ENCODE results near the gene DSCAM. TPM values are rescaled to one million over a fixed set of nuclear protein-coding genes. Genes with fewer than 3 reads are reported as not detected.

Gene DSCAM
- total RNA-seq, 1 donor from 2014 or later: not detected

- no peak for DNase-seq (ENCODE audit: low read depth in 2 of 2)
Observed at GRCh38 chr21:40556442-40556968, 290.5 kb downstream of the DSCAM start.

GRCh38 chr21:40555021-40555528, 291.9 kb downstream of the DSCAM start:
- DNase-seq (ENCODE audit: low read depth in 2 of 2): no peak

- no peak for DNase-seq (ENCODE audit: low read depth in 2 of 2)
Observed at GRCh38 chr21:40553781-40554180, 293.2 kb downstream of the DSCAM start.

GRCh38 chr21:40547906-40548513, 298.9 kb downstream of the DSCAM start:
- no peak for DNase-seq (ENCODE audit: low read depth in 2 of 2)

- no peak for DNase-seq (ENCODE audit: low read depth in 2 of 2)
Observed at GRCh38 chr21:40546647-40547046, 300.3 kb downstream of the DSCAM start.

- no peak for DNase-seq (ENCODE audit: low read depth in 2 of 2)
Observed at GRCh38 chr21:40540216-40540615, 306.7 kb downstream of the DSCAM start.

GRCh38 chr21:40534886-40535285, 312.1 kb downstream of the DSCAM start:
- no peak for DNase-seq (ENCODE audit: low read depth in 2 of 2)

- no peak for DNase-seq (ENCODE audit: low read depth in 2 of 2)
Observed at GRCh38 chr21:40531431-40532110, 315.4 kb downstream of the DSCAM start.

GRCh38 chr21:40531016-40531415, 315.9 kb downstream of the DSCAM start:
- DNase-seq (ENCODE audit: low read depth in 2 of 2): no peak

- DNase-seq (ENCODE audit: low read depth in 2 of 2): no peak
Observed at GRCh38 chr21:40517646-40518045, 329.3 kb downstream of the DSCAM start.

- no peak for DNase-seq (ENCODE audit: low read depth in 2 of 2)
Observed at GRCh38 chr21:40516335-40516734, 330.6 kb downstream of the DSCAM start.

- no peak for DNase-seq (ENCODE audit: low read depth in 2 of 2)
Observed at GRCh38 chr21:40512590-40512989, 334.4 kb downstream of the DSCAM start.

- no peak for DNase-seq (ENCODE audit: low read depth in 2 of 2)
Observed at GRCh38 chr21:40507978-40508377, 339.0 kb downstream of the DSCAM start.

- DNase-seq (ENCODE audit: low read depth in 2 of 2): no peak
Observed at GRCh38 chr21:40505681-40506080, 341.3 kb downstream of the DSCAM start.

GRCh38 chr21:40505244-40505643, 341.7 kb downstream of the DSCAM start:
- no peak for DNase-seq (ENCODE audit: low read depth in 2 of 2)

- no peak for DNase-seq (ENCODE audit: low read depth in 2 of 2)
Observed at GRCh38 chr21:40504825-40505224, 342.1 kb downstream of the DSCAM start.

- no peak for DNase-seq (ENCODE audit: low read depth in 2 of 2)
Observed at GRCh38 chr21:40496116-40496515, 350.8 kb downstream of the DSCAM start.

GRCh38 chr21:40490408-40490807, 356.6 kb downstream of the DSCAM start:
- no peak for DNase-seq (ENCODE audit: low read depth in 2 of 2)

- no peak for DNase-seq (ENCODE audit: low read depth in 2 of 2)
Observed at GRCh38 chr21:40489001-40489400, 358.0 kb downstream of the DSCAM start.

GRCh38 chr21:40481764-40482163, 365.2 kb downstream of the DSCAM start:
- DNase-seq (ENCODE audit: low read depth in 2 of 2): no peak

- DNase-seq (ENCODE audit: low read depth in 2 of 2): no peak
Observed at GRCh38 chr21:40474513-40474912, 372.4 kb downstream of the DSCAM start.

- no peak for DNase-seq (ENCODE audit: low read depth in 2 of 2)
Observed at GRCh38 chr21:40472013-40472412, 374.9 kb downstream of the DSCAM start.

- no peak for DNase-seq (ENCODE audit: low read depth in 2 of 2)
Observed at GRCh38 chr21:40471103-40471502, 375.9 kb downstream of the DSCAM start.
